Peyer's patch (tissue), 4 donors: Measurements from ENCODE around the gene SLC41A3.

Experiments
- CTCF ChIP-seq, 6 experiments: fragments of 450-650 bp in 4 of 6; fragments of 200-600 bp in 2 of 6; sonication (generic) in 1 of 6; IDR thresholded peaks; one replicate each; pipeline ENCODE4 v1.5.1; 2017 to 2019; ENCODE audit warnings: antibody characterized with exemption in 6 of 6, mild to moderate bottlenecking in 3 of 6, moderate library complexity in 1 of 6
- POLR2A ChIP-seq, 2 donors: fragments of 450-650 bp; IDR thresholded peaks; one replicate each; pipeline ENCODE4 v1.5.1; 2017; ENCODE audit warnings: antibody characterized with exemption in 2 of 2, mild to moderate bottlenecking in 2 of 2, moderate library complexity in 2 of 2

- TF ChIP-seq CTCF (IDR thresholded peaks at IDR 0.05) (no peak), POLR2A (IDR thresholded peaks at IDR 0.05) (no peak)
These were observed 58.1 kb downstream of the SLC41A3 start for GRCh38 chr3:126025862-126026261.
